ENCODE results near the gene PCYOX1L.

PCYOX1L gene

DNA sequence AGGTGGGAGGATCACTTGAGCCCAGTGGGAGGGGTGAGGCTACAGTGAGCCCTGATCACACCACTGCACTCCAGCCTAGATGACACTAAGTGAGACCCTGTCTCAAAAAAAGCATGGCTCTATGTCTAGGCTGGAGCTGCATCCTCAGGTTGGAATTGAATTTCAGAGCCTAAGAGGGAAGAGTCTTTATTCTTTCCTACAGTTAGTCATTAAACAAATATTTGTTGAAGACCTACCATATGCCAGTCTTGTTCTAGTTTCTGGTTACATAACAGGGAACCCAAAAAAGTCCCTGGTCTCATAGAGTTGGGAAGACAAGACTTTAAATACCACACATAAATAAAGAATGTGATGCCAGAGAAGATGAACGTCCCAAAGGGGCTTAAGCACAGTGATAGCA lies 19.5 kb upstream of the PCYOX1L start:
- DNase-seq, result no peak

DNA sequence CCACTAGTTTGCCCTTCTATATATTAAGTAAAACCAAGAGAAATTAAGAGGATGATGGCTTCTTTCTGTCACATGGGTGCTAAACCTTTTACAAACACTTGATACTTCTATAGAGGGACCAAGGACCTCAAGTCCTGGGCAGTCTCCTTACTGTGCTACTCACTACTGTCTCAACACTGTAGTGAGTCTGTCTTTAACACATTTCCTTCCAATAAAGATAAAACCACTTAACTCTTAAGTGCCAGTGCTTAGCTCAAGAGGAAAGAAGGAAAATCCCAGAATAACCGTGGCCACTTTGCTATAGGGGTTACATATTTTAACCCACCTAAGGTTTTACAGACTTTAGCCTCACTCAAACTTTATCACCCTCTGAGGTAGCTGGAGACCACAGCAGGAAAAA lies 16.9 kb upstream of the PCYOX1L start:
- no peak for DNase-seq

DNA sequence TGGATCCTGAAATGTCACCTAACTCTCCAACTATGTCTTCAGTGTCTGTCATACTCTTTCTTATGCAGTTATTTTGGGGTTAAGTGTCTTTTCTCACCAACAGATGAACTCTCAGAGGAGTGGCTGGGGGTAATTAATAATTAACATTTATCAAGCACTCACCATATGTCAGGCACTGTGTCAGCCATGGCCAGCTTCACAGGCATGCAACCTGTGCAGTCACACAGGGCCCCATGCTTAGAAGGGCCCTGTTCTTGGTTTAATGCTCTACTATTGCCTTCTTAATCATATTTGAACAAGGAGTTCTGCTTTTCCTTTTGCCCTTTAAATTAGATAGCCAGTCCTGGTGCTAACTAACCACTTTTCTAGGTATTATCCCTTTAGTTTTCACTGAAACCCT lies 16.0 kb upstream of the PCYOX1L start:
- DNase-seq, result no peak

DNA sequence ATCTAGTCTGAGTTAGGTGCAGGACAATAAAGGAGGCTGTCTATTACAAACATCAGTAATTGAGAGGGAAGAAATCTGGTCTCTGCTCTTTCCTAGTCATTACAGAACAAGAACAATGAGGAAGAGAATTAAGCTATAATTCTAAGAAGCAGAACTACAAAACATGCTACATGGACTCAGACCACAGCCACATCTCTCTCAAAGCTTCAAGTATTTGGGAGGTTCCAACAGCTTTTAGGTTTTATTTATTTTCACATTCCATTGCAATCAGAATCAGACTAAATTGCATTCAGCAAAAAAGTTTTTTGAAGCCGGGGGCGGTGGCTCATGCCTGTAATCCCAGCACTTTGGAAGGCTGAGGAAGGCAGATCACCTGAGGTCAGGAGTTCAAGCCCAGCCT lies 13.7 kb upstream of the PCYOX1L start:
- DNase-seq, result no peak

DNA sequence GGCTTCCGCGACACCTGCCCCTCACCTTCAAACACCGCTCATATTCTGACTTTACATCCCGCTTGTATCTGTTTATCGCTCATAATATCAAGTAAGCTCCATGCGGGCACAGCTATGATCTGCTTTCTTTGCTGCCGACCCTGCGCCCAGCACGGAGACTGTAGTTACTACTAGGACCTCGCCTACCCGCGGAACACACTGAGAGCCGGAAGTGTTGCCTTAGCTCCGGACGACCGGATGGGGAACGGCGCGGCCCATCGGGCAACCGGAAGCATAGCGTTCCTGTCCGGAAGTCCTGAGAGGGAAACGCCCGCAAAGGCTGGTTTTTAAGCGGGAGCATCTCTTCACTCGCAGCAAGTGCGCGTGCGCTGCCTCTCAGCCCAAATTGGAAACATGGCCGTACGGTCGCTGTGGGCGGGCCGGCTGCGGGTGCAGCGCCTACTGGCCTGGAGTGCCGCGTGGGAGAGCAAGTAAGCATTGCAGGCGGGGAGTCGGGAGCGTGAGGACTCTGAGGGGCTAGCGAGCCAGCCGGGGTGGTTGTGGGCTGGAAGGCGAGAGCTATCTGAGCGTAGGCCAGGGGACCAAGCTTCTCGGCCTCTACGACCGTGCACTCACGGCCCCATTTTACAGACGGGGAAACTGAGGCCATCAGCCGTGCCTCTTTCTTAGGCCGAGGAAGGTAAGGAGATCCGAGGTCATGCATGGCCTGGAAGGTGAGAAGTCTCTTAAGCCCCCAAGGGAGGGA lies 12.5 kb upstream of the PCYOX1L start, which contains the start of gene GRPEL2:
TSS of gene GRPEL2 (plus strand) at position 353 of the 745 bp plus-strand sequence. CDS start at position 394, 41 bp downstream.
- peak; percentile 91 for DNase-seq

DNA sequence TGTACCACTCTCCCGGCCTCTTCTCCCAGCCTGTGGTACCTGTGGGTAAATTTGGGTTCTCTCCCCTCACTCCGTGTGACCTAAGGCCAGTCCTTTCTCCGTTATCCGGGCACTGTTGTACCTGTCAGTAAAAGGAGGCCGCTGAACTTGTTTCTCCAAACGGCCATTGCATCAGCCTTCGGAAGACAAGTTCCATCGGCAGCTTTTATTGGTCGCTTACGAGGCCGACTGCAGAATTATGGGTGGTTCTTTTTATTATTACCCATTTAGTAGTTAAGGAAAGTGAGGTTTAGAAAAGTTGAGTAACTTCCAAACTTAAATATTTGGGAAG lies 12.0 kb upstream of the PCYOX1L start:
- no peak for DNase-seq

DNA sequence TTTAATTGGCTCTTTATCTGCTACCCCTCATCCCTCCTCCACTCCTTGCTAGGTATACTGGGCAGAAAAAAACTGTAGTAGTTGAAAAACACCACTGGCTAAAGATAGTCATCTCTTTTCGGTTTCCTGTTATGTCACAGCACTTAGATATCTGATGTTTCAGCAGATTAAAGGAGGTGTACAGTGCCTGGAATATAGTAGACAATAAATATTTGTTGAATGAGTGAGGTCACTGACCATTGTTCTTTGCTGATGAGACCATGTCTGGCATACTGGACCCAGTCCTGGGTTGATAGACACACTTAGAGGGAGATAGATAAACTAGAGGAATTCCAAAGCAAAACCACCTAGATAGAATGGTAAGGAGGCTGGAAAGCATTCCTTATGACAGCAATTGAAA lies 9.3 kb upstream of the PCYOX1L start:
- no peak for DNase-seq

DNA sequence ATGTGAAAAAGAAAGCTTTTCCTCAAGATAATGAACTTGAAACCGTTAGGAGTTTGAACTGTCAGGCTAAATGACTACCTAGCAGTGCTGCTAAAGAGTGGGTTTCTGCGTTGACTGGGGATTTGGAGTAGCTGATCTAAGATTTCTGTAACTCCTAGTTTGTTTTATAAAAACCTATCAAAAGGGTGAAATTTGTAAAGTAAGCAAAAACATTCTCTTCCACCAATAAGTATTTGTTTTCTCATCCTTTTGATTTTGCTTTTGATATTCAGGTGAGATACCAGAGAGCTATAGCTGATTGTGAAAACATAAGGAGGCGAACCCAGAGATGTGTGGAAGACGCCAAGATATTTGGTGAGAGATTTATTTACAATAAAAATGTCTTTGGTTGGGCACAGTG lies 8.5 kb upstream of the PCYOX1L start:
- DNase-seq, result no peak

DNA sequence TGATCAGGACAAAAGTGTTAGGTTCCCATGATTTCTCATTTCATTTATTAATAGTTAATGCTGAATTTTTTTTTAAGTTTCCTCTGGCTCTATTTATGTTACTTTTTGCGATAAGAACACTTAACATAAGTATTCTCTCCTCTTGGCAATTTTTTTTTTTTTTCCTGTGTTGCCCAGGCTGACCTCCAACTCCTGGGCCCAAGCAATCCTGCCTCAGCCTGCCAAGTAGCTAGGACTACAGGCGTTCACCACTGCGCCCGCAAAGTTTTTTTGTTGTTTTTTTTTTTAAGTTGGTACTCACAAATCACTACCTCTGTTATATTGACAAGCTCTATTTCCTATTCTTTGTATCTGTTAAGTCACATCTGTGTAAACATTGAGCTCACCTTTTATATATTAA lies 5.7 kb upstream of the PCYOX1L start:
- DNase-seq, result no peak

DNA sequence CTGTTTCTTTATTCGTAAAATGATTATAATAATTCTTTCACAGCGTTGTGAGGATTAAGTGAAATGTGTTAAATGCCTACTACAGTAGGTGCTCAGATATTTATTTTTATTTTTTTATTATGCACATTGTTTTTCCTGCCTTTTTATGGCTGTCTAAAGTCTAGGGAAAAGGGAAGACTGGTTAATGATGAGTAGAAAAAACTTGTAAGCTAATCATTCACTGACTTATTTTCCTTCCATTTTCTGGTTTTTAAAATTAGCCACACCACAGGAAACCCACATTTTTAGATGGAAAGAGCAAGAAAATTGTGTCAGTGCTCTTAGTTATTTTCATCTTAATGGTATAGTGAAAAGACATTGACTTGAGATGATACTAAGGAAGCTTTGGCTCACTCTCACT lies 3.9 kb upstream of the PCYOX1L start:
- DNase-seq, result no peak

DNA sequence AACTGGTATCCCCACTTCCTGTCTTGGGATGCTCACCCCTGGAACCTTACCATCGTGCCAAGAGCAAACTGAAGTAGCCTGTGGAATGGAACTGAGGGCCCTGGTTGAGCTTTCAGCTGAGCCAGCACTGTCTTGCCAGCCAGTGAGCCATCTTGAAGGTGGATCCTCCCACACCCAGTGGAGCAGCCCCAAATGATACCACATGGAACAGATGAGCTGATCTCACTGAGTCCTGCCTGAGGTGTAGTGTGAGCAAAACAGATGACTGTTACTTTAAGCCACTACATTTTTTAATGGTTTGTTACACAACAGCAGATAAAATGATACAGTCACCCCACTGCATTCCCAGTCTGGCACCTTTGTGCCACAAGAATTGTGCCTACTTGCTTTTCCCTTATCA lies 2.2 kb upstream of the PCYOX1L start:
- DNase-seq, result no peak

DNA sequence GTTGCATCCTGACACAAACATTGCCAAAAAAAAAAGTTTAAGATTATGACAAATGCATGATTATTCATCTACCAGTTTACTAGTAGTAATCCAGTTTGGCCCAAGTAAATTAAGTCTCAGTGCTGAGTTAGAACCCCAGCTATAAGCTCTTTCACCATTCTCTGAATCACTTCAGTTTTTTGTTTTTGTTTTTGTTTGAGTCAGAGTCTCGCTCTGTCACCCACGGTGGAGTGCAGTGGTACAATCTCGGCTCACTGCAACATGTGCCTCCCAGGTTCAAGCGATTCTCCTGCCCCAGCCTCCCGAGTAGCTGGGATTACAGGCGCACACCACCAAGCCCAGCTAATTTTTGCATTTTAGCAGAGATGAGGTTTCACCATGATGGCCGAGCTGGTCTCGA lies 1.5 kb upstream of the PCYOX1L start:
- DNase-seq, result no peak

DNA sequence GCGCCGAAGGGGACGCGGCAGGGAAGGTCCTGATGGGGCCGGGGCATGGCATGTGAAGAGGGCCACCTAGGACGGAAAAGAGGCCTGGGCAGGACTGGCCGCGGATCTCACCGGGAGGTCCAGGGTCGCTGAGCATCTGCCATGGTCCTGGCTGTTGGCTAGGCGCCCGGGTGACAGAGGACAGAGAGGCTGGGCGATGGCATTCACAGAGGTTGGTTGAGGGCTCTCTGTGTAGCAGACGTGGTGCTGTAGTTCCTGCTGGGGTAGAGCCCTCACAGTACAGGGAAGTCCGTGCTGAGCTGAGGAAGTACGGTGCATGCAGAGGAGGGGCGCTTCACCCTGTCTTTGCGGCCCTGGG lies 427 bp downstream of the PCYOX1L start:
- DNase-seq, result peak; percentile 13

DNA sequence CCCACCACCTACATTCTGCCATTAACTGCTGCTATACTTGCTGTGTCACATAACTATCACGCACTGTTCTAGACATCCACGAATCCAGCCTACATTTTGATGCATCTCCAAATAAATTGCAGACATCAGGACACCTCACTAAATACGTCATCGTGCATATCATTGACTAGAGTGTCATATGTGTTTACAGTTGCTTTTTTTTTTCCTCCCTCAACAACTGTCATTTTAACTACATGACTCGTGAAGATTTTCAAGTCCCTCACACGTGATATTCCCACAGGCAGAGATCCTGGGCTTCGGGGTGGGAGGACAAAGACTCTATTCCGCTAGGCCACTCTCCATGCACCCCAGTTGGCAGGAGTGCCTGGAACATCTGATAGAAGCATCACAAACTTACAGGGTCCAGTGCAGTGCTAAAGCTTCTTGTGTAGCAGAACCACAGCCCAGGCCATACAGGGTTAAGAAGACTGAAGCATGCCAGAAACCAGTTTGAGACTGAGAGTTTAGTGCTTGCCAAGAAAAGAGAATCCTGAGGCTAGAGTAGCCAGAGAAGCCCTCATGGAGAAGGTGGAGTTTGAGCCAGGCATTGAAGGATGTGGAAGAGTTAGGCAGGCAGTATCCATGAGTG lies 1.1 kb downstream of the PCYOX1L start:
- no peak for DNase-seq

DNA sequence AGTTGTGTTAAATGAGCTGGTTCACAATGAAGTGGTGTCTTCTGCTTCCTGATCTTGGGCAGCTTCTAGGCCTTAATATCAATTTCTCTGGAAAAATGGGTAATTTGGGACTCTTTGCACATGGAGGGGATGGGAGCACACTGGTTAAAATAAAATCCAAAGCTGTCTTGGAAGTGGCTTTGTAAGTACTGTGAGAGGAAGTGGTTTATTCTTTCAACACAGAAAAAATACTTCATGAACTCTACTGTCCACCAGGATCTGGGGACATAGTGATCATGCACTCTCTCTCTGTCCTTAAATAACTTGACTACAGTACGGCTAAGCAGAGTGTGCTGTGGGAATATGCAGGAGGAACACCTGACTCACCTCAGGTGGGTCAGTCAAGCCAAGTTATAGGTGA lies 2.4 kb downstream of the PCYOX1L start:
- no peak for DNase-seq

DNA sequence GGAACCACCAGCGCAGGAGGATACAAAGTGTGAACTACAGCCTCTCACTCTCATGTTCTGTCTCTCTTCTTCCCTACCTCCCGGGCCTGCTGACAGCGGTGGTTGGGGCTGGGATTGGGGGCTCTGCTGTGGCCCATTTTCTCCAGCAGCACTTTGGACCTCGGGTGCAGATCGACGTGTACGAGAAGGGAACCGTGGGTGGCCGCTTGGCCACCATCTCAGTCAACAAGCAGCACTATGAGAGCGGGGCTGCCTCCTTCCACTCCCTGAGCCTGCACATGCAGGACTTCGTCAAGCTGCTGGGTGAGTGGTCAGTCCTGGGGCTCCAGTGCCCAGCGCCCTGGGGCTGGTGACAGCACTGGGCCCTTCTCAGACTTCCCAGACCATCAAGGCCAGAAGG lies 4.7 kb downstream of the PCYOX1L start:
- DNase-seq, result no peak

DNA sequence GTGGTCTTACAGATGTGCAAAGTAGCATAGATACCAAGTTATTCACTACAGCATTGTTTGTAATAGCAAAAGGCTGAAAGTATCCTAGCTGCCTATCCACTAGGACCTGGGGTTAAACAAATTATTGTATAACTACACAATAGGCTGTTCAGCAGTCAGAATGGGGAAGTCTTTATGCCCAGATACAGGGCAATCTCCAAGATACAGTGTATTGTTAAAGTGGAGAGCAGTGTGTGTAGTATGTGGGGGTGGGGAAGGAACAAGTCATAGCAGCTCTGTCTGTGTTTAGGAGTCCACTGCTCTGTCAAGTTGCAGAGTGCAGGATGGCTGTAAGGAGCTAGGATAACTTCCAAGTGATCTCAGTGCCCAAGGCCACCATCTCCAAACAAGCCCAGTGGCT lies 5.5 kb downstream of the PCYOX1L start:
- DNase-seq, result no peak

DNA sequence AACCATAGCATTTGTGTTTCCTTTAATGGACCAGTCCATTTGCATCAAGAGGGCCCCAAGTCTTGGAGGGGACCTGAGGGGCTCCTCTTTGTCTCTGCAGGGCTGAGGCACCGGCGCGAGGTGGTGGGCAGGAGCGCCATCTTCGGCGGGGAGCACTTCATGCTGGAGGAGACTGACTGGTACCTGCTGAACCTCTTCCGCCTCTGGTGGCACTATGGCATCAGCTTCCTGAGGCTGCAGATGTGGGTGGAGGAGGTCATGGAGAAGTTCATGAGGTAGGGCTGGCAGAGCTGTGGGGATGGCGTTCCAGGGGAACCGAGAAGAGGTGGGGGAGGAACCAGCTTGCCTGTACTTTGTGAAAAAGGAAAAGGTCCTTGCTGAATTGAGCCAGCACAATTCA lies 6.1 kb downstream of the PCYOX1L start:
- no peak for DNase-seq

DNA sequence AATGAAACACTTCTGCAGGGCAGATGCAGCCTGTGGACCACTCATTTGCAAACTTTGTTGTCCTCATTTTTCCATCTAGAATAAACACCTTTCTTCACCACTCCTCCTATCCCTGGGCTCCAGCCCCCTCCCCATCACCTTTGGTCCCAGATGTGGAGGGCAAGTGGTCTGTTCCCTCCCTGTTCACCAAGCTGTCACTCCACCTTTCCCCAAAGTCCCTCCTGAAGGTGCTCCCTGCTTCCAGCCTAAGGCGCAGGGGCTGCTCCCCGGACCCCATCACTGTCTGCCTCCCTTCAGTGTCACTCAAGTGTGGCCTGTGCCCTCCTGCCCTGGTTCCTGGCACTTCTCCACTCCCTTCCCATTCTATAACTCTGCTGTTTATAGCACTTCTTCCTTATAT lies 6.9 kb downstream of the PCYOX1L start:
- no peak for DNase-seq

DNA sequence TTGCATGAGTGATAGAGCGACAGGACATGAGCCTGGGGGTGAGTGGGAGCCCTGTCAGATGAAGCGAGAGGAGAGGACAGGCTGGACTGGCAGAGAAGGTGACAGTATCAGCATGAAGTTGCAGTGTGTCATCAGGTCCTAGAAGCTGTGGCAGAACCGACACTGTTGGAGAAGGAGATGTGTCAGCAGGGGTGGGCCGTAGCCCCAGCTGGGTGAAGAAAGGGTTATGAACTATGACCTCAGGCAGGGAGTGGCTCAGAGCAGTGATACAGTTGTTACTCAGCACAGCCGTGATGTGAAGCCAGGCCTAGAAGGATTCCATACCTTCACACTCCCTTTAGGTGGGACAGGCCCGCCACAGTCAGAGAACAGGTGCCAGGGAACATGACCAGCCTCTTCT lies 7.6 kb downstream of the PCYOX1L start:
- DNase-seq, result no peak

DNA sequence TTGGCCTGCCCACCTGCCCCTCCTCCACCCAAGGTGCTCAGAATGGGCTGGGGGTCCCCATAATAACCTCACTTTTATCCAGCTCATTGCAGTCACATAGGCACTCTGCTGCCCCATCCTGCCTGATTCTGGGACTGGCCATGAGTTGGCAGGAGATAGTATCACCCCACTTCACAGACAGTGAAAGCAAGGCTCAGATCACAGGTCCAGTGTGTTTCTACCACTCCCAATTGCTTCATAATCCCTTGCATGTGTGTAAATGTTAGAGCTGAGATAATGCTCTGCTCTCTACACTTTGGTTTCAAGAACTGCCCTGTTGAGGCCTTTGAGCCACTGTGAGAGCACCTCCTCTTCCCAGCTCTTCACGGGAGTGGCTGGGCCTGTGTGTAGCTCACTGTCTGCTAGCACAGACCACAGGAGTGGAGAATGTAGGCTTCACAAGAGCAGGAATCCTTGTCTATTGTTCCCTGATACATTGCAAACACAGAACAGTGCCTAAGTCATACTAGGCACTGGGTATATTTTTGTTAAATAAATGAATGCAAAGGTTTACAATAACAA lies 8.4 kb downstream of the PCYOX1L start:
- DNase-seq, result no peak

DNA sequence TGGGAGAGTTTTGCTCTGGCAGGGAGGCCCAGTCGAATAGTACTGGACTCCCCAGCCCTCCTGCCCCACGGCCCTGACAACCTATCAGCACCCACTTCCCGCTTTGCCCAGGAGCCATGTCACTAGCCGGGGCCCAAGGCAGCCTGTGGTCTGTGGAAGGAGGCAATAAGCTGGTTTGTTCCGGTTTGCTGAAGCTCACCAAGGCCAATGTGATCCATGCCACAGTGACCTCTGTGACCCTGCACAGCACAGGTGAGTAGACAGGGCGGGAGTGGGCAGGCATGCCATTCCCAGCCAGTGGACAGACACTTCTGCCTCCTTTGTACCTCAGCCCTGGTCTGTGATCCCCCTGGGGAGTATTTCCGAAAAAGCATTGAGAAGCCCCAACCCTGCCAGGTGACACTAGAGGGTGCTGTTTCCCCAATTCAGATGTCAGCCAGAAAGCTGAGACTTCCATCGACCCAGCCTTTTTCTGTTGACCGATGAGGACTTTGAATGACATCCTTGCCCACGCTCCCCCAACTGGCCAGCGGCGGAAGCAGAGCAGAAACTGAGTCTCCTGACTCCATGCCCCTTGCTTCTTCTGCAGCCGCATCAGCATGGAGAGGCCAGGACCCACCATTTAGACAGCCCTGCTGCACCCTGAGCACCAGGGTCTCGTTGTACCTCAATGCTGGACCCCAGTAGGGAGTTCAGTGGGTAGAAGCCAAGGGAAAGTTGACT lies 9.6 kb downstream of the PCYOX1L start:
- DNase-seq, result peak; percentile 53

DNA sequence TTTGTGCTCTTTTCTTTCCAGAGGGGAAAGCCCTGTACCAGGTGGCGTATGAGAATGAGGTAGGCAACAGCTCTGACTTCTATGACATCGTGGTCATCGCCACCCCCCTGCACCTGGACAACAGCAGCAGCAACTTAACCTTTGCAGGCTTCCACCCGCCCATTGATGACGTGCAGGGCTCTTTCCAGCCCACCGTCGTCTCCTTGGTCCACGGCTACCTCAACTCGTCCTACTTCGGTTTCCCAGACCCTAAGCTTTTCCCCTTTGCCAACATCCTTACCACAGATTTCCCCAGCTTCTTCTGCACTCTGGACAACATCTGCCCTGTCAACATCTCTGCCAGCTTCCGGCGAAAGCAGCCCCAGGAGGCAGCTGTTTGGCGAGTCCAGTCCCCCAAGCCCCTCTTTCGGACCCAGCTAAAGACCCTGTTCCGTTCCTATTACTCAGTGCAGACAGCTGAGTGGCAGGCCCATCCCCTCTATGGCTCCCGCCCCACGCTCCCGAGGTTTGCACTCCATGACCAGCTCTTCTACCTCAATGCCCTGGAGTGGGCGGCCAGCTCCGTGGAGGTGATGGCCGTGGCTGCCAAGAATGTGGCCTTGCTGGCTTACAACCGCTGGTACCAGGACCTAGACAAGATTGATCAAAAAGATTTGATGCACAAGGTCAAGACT lies 10.3 kb downstream of the PCYOX1L start:
- DNase-seq, result no peak

DNA sequence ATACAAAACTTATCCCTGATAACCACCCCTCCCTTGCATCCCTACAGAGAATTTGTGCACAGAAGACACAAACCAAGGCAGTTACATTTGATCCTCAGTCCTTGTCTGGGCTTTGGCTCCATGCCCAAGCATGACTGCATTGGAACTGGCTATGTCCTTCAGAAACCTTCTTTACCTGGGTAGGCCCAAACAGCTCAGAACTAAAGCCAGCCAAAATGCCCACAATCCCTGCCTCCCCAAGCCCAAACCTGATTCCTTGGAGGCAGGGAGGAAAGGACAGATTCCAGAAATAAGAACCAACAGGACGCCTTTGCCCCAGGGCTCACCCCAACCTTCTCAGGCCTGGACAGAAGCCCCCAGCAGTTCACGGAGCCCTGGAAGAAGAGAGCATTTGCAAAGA lies 13.0 kb downstream of the PCYOX1L start:
- DNase-seq, result no peak
